Lower lobe of right lung (tissue), 2 donors: ENCODE results near the gene LANCL3. TPM values are rescaled to one million over a fixed set of nuclear protein-coding genes. Genes with fewer than 3 reads are reported as not detected.

Source experiments
- ATAC-seq, 2 donors: fragments of 200-7000 bp; cut with Tn5 transposase; one replicate each; pipeline ENCODE4 v1.9.1; 2020 to 2022; ENCODE audit warnings: mild to moderate bottlenecking in 2 of 2, moderate library complexity in 2 of 2
- DNase-seq: peaks from one replicate; pipeline ENCODE4 v3.0.0-alpha.2; 2020
- H3K27ac ChIP-seq: fragments of 200-600 bp; one replicate; pipeline ENCODE4 v1.8.0; 2022
- H3K27me3 ChIP-seq: fragments of 200-600 bp; one replicate; pipeline ENCODE4 v1.8.0; 2022; ENCODE audit warnings: low read depth
- H3K36me3 ChIP-seq: fragments of 200-600 bp; one replicate; pipeline ENCODE4 v1.8.0; 2022; ENCODE audit warnings: mild to moderate bottlenecking
- H3K4me1 ChIP-seq: fragments of 200-600 bp; one replicate; pipeline ENCODE4 v1.8.0; 2022
- H3K4me3 ChIP-seq: fragments of 200-600 bp; one replicate; pipeline ENCODE4 v1.8.0; 2022; ENCODE audit warnings: mild to moderate bottlenecking
- H3K9me3 ChIP-seq: fragments of 200-600 bp; one replicate; pipeline ENCODE4 v1.8.0; 2022
- intact Hi-C: fragments of 100-400 bp; cut with DNase I; formaldehyde crosslinking; loops from one replicate; pipeline ENCODE4 v1.11.0; 2022
- total RNA-seq: library from RNA; stranded (reverse); fragmentation: NEBNext Ultra II Directional; extraction: Animal tissue kit (Norgen Biotek cat#: 25700); gene quantifications from one replicate; pipeline ENCODE4 v1.2.1, GENCODE V29; 2021
- TF ChIP-seq, protein P1 (sequence below): fragments of 200-600 bp; IDR thresholded peaks from one replicate; pipeline ENCODE4 v1.8.0; 2022; ENCODE audit warnings: antibody characterized with exemption, mild to moderate bottlenecking
- donor health status: DM: no; HTN: yes; CAD: no; lungs with severe emphysema.

Gene LANCL3
- total RNA-seq, 1 donor from 2014 or later: 1.7 TPM

DNA sequence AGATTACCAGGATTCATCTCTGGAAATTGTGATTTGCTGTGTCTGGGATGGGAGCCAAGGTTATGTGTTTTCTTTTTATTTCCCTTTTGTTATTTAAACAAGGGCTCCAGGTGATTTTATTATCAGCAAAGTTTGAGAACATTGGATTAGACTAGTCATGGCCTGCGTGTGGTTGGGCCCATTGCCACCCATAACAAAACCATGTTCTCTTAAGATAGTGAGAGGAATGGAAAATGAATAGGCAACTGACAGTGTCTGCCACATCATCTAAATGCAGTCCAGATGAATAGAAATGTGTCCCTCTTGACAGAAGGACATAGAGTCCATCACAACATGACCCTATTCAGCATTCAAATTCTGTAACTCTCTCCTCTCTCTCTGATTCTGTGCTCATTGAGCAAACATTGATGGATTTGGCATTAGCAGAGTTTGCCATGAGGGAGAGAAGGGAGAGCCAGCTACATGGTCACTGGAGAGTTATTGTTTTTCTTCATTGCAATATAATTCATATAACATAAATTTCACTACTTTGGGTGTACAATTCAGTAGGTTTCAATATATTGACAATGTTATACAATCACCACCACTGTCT, 125.8 kb downstream of the LANCL3 start:
- intact Hi-C loops: no loop called here
- no peak overlapping the region for H3K4me3 ChIP-seq
- TF ChIP-seq, protein P1, sequence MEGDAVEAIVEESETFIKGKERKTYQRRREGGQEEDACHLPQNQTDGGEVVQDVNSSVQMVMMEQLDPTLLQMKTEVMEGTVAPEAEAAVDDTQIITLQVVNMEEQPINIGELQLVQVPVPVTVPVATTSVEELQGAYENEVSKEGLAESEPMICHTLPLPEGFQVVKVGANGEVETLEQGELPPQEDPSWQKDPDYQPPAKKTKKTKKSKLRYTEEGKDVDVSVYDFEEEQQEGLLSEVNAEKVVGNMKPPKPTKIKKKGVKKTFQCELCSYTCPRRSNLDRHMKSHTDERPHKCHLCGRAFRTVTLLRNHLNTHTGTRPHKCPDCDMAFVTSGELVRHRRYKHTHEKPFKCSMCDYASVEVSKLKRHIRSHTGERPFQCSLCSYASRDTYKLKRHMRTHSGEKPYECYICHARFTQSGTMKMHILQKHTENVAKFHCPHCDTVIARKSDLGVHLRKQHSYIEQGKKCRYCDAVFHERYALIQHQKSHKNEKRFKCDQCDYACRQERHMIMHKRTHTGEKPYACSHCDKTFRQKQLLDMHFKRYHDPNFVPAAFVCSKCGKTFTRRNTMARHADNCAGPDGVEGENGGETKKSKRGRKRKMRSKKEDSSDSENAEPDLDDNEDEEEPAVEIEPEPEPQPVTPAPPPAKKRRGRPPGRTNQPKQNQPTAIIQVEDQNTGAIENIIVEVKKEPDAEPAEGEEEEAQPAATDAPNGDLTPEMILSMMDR: no peak
- no peak overlapping the region for H3K27ac ChIP-seq
- no peaks in the 10 kb centered on the region for H3K4me1 ChIP-seq
- no peaks in the 10 kb centered on the region for H3K36me3 ChIP-seq
- H3K9me3 ChIP-seq: no peaks in the 10 kb centered on the region
- no peak for ATAC-seq
- no peak for DNase-seq
- H3K27me3 ChIP-seq: no peaks in the 10 kb centered on the region

DNA sequence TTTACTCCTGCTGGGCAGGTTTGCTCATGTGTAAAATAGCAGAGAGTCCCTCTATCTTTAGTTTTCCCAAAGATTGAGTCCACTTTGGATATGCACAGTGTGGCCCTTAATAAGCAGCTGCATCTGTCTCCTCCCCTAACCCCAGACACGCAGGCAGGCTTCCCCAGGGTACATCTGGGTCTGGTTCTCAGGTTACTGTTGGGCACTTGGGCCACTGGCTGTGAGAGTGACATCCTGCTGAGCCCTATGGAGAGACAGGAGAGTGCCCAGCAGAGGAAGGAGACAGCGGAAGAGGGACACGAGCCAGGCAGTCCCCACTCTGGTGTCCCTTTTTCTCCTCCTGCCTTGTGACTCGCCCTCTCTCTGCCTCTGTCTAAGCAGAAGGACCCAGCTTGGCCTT, 130.1 kb downstream of the LANCL3 start:
- intact Hi-C loops: no loop called here
- TF ChIP-seq, protein P1: no peak
- DNase-seq (no peak), ATAC-seq (no peak)
- Histone ChIP-seq H3K9me3 (no peaks in the 10 kb centered on the region), H3K36me3 (no peaks in the 10 kb centered on the region), H3K4me3 (no peak overlapping the region), H3K27me3 (no peaks in the 10 kb centered on the region), H3K27ac (no peak overlapping the region), H3K4me1 (no peaks in the 10 kb centered on the region)

DNA sequence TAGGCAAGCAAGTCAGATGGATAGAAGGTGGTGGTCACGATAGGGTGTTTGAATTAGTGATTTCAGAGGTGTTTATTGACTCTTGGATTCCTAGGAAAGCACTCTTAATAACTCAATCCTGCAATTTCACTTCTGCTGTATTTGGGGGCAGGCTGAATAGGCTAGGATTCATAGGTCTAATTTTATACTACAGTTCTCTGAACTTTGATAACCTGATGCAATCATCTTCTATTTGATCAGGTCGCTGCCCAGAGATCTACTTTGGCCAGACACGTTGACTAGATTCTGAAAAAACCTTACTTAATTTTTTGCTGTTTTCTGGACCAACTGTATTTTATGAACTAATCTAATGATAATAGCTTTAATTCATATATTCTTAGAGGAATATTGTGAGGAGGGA, 140.5 kb downstream of the LANCL3 start:
- Histone ChIP-seq H3K27me3 (no peaks in the 10 kb centered on the region), H3K27ac (no peak overlapping the region), H3K4me1 (no peaks in the 10 kb centered on the region), H3K9me3 (no peaks in the 10 kb centered on the region), H3K4me3 (no peak overlapping the region), H3K36me3 (no peaks in the 10 kb centered on the region)
- TF ChIP-seq, protein P1: no peak
- intact Hi-C loops: no loop called here
- DNase-seq: no peak
- ATAC-seq: no peak

DNA sequence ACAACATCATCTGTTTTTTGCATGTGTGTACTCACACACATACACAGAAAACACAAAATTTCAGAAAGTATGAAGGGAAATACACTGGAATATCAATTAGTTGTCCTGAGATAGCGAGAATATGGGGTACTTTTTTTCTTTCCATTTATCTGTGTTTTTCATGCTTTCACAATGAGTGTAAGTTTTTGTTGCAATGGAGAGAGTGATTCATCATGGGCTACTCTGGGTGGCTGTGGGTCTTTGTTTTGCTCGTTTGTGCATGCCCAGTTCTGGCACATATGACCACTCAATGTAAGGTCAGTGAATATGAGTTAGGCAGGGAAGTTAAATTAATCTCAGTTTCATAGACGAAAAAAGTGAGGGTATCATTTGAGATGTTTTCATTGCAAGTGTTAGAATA, 141.0 kb downstream of the LANCL3 start:
- no peaks in the 10 kb centered on the region for H3K36me3 ChIP-seq
- H3K27me3 ChIP-seq: no peaks in the 10 kb centered on the region
- no peak overlapping the region for H3K4me3 ChIP-seq
- intact Hi-C loops: no loop called here
- no peak for DNase-seq
- H3K27ac ChIP-seq: no peak overlapping the region
- no peaks in the 10 kb centered on the region for H3K4me1 ChIP-seq
- TF ChIP-seq, protein P1: no peak
- no peaks in the 10 kb centered on the region for H3K9me3 ChIP-seq
- no peak for ATAC-seq

DNA sequence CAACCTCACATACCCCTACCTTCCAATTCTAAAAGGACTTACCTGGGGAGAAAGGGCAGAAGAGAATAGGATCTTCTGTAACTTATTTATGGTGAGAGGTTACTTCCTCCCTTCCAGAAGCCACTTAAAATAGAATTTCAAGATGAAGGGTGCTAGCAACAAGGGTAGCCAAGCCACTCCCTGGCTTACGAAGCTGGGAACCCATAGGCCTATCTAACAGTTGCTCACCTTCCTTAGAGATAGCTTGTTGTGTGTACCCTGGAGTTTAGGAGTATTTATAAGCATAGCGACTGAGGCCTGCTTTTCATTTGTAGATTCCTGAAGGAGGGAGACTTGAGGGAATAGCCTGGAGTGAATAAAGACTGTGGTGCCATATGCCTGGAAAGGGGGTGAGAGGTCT, 143.0 kb downstream of the LANCL3 start:
- Histone ChIP-seq H3K4me3 (no peak overlapping the region), H3K27ac (no peak overlapping the region), H3K27me3 (no peaks in the 10 kb centered on the region), H3K9me3 (no peaks in the 10 kb centered on the region), H3K36me3 (no peaks in the 10 kb centered on the region), H3K4me1 (no peaks in the 10 kb centered on the region)
- ATAC-seq (no peak), DNase-seq (no peak)
- TF ChIP-seq, protein P1: no peak
- intact Hi-C loops: no loop called here
